Osteocyte (in vitro differentiated cells): ENCODE data around the gene FABP6. TPM values are rescaled to one million over a fixed set of nuclear protein-coding genes. Genes with fewer than 3 reads are reported as not detected.

Experiments used
- DNase-seq: peaks from one replicate; pipeline ENCODE4 v3.0.0; 2021; ENCODE audit warnings: mixed read lengths; ENCODE audit not compliant: unreplicated experiment; ENCODE audit errors: extremely low spot score
- H3K27ac Mint-ChIP-seq: one replicate; pipeline ENCODE4 v1.8.0; 2021; ENCODE audit warnings: mild to moderate bottlenecking, mixed read lengths; ENCODE audit not compliant: unreplicated experiment
- H3K27me3 Mint-ChIP-seq: one replicate; pipeline ENCODE4 v1.8.0; 2021; ENCODE audit warnings: mixed read lengths; ENCODE audit not compliant: unreplicated experiment
- H3K36me3 Mint-ChIP-seq: one replicate; pipeline ENCODE4 v1.8.0; 2021; ENCODE audit warnings: mixed read lengths; ENCODE audit not compliant: unreplicated experiment
- H3K4me1 Mint-ChIP-seq: one replicate; pipeline ENCODE4 v1.8.0; 2021; ENCODE audit warnings: mixed read lengths; ENCODE audit not compliant: unreplicated experiment
- H3K4me3 Mint-ChIP-seq: one replicate; pipeline ENCODE4 v1.8.0; 2021; ENCODE audit warnings: mild to moderate bottlenecking, moderate library complexity, mixed read lengths; ENCODE audit not compliant: unreplicated experiment
- H3K9me3 Mint-ChIP-seq: one replicate; pipeline ENCODE4 v1.8.0; 2021; ENCODE audit warnings: mixed read lengths; ENCODE audit not compliant: unreplicated experiment
- long read RNA-seq: library from polyadenylated mRNA; unstranded; transcript quantifications from one replicate; pipeline ENCODE4 v2.0.0, GENCODE V29; 2021
- total RNA-seq: library from RNA; stranded (reverse); gene quantifications from 2 replicates; pipeline ENCODE4 v1.2.1, GENCODE V29; 2021
- TF ChIP-seq, protein P1 (sequence below): fragments of 200-600 bp; sonication (generic); IDR thresholded peaks from 2 replicates; pipeline ENCODE4 v1.5.0; 2021; ENCODE audit warnings: antibody characterized with exemption, mild to moderate bottlenecking, moderate library complexity

FABP6 gene, protein sequence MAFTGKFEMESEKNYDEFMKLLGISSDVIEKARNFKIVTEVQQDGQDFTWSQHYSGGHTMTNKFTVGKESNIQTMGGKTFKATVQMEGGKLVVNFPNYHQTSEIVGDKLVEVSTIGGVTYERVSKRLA
- not detected in 2 replicates for total RNA-seq
- long read RNA-seq, result 0 reads

DNA sequence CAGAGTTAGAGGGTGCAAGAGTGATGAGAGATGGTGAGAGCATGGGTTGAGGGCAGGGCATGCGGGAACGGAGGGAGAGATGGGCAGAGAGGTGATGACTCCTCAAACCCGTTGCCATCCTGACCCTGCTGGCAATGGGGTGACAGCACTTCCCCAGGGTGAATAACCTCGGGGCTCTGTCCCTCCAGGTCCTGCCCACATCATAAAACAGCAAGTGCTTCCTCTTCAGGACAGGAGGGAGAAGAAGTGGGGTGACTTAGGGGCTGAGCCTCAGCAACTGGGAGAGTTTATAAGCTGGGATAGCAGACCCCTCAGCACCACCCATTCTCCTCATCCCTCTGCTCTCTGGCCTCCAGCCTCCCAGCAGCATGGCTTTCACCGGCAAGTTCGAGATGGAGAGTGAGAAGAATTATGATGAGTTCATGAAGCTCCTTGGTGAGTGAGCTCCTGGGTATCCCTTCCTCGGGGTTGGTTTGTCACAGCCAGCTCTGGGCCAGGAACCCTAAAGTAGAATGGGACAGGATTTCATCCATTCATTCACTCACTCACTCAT lies at the start of gene FABP6:
FABP6 (plus strand) TSS at position 317 of the 553 bp plus-strand sequence; CDS start at position 369, 52 bp downstream.
- no peak within 1 kb of the TSS for H3K27ac Mint-ChIP-seq
- H3K27me3 Mint-ChIP-seq, result peaks cover 2% of the 10 kb centered on the region
- no peaks in the 10 kb centered on the region for H3K9me3 Mint-ChIP-seq
- TF ChIP-seq, protein P1, sequence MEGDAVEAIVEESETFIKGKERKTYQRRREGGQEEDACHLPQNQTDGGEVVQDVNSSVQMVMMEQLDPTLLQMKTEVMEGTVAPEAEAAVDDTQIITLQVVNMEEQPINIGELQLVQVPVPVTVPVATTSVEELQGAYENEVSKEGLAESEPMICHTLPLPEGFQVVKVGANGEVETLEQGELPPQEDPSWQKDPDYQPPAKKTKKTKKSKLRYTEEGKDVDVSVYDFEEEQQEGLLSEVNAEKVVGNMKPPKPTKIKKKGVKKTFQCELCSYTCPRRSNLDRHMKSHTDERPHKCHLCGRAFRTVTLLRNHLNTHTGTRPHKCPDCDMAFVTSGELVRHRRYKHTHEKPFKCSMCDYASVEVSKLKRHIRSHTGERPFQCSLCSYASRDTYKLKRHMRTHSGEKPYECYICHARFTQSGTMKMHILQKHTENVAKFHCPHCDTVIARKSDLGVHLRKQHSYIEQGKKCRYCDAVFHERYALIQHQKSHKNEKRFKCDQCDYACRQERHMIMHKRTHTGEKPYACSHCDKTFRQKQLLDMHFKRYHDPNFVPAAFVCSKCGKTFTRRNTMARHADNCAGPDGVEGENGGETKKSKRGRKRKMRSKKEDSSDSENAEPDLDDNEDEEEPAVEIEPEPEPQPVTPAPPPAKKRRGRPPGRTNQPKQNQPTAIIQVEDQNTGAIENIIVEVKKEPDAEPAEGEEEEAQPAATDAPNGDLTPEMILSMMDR, result no peak
- no peaks in the 10 kb centered on the region for H3K36me3 Mint-ChIP-seq
- DNase-seq, result no peak
- H3K4me1 Mint-ChIP-seq, result no peaks in the 10 kb centered on the region
- no peak within 1 kb of the TSS for H3K4me3 Mint-ChIP-seq

DNA sequence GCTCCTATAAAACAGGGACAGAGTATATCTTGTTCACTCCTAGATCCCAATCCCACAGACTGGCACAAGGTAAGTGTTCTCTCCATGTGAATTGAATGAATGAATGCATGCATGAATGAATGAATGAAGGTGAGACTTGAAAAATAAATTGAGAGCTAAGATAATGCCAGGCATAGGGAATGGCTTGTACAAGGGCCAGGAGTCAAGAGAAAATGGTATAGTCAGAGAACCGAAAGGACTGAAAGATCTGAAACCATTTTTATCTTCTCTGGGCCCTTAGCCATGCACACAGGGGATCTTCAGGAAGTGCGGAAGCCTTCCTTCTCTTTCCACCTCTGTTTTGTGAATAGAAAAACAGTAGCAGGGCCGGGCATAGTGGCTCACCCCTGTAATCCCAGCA lies 48.4 kb upstream of the FABP6 start:
- H3K4me1 Mint-ChIP-seq, result no peaks in the 10 kb centered on the region
- TF ChIP-seq, protein P1, result no peak
- no peak overlapping the region for H3K4me3 Mint-ChIP-seq
- no peaks in the 10 kb centered on the region for H3K27me3 Mint-ChIP-seq
- H3K27ac Mint-ChIP-seq, result no peak overlapping the region
- H3K36me3 Mint-ChIP-seq, result no peaks in the 10 kb centered on the region
- DNase-seq, result no peak
- H3K9me3 Mint-ChIP-seq, result no peaks in the 10 kb centered on the region

DNA sequence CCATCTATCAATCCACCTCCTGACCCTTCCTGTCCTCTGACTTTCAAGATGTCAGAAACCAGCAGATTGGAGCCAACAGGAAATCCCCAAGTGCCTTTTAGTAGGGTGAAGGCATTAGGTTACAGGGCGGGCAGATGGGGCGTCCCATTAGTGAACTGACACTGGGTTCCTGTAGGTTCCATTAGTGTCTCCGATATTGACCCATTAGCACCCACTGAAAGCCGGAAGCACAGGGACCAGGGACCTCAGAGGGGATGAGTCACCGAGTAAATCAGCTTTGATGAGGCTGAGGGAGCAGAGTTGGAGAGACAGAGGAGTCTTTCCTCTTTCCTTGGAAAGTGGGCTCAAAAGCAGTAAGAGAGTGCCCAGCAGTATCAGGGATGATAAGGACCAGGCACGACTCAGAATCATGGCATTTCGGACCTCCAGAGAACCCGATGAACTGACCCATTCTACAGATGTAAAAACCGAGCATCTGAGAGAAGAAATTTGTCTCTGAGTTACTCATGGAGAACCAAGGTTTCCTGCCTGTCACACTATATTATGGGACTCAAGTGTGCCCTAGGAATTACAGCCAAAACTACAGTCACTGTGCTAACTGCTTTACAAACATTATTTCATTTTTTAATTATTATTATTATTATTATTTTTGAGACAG lies 47.2 kb upstream of the FABP6 start:
- no peak for DNase-seq
- no peaks in the 10 kb centered on the region for H3K27me3 Mint-ChIP-seq
- no peak overlapping the region for H3K27ac Mint-ChIP-seq

DNA sequence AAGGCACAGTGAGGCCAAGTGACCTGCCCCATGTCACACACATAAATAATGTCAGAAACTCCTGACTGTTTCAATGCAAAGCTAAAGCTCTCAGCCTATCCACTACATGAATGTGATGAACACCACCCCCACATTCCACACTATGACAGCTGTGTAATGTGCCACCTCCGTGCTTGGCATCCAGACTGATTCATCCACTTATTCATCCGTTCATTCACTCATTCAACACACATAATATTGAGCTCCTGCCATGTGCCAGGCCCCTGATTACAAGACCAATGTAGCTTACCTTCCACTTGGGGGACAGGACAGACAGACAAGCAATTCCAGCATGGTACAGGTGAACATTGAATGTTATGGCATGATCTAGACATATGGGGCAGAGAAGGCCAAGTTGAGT lies 46.2 kb upstream of the FABP6 start:
- no peaks in the 10 kb centered on the region for H3K36me3 Mint-ChIP-seq
- H3K27ac Mint-ChIP-seq, result no peak overlapping the region
- TF ChIP-seq, protein P1, result no peak
- H3K9me3 Mint-ChIP-seq, result peaks cover 4% of the 10 kb centered on the region
- no peaks in the 10 kb centered on the region for H3K27me3 Mint-ChIP-seq
- DNase-seq, result no peak
- H3K4me1 Mint-ChIP-seq, result peaks cover 12% of the 10 kb centered on the region
- no peak overlapping the region for H3K4me3 Mint-ChIP-seq

More for the DNA sequence above, 47.2 kb upstream of the FABP6 start:
- Mint-ChIP-seq H3K9me3 (peaks cover 4% of the 10 kb centered on the region), H3K4me3 (no peak overlapping the region), H3K36me3 (no peaks in the 10 kb centered on the region), H3K4me1 (peaks cover 6% of the 10 kb centered on the region)
- TF ChIP-seq, protein P1, result no peak

DNA sequence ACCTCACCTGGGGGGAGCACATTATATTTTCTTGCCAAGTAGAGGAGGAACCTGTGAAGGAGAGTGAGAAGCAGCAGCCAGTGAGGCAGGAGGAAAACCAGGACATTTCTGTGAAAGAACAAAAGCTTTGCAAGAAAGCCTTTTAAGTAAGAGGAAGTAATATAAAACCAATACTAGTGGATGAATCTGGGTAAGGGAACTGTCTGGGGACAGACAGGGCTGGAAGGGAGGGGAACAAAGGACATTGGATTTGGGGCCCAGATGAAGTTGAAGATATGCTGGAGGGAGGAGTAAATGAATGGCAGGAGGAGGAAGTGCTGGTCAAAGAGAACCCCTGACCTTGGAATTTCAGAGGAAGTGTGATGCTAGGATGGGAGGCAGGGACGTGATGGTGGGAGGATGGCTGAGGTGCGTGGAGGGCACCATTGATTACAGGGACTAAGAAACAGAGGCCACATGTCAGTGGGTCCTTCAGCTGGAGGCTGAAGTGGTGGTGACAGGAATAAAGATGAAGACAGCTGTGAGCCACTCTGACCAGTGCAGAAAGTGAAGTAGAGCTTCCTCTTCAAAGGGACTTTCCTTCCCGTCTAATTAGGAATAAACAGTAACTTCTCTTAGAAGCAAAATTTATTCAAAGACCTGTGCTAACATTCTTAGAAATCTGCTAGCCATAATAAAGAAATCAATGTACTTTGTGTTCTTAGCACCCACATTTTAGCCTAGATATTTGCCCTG lies 43.5 kb upstream of the FABP6 start:
- Mint-ChIP-seq H3K4me1 (peaks cover 18% of the 10 kb centered on the region), H3K27ac (no peak overlapping the region), H3K27me3 (no peaks in the 10 kb centered on the region), H3K36me3 (no peaks in the 10 kb centered on the region), H3K9me3 (peaks cover 4% of the 10 kb centered on the region), H3K4me3 (no peak overlapping the region)
- TF ChIP-seq, protein P1, result no peak
- DNase-seq, result no peak
